ENCODE measurements around the gene BAZ1B.

DNA sequence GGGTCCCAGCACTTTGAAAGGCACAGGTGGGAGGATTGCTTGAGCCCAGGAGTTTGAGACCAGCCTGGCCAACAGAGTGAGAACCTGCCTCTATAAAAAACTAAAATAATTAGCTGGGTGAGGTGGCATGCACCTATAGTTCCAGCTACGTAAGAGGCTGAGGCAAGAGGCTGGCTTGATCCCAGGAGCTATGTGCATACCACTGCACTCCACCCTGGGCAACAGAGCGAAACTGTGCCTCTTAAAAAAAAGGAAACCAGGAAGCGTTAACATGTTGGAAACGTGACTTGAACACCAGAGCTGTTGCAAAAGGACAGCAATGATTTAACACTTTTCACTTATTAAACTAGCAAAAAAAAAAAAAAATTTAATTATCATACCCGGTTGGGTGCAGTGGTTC is 12.6 kb downstream of the BAZ1B start:
- TF ChIP-seq POLR2A (IDR thresholded peaks at IDR 0.05; ENCODE audit: low read length) (no peak), GATA1 (IDR thresholded peaks at IDR 0.05; ENCODE audit: low read depth, low read length) (no peak)

Measured in erythroblast (primary cell).